GM12865 (cell line): ENCODE measurements around the gene SETDB2.

Experiments
- DNase-seq: peaks from one replicate; pipeline ENCODE4 v3.0.0; 2010; ENCODE audit warnings: low read depth
- H3K4me3 ChIP-seq: 2 replicates; pipeline ENCODE4 v1.5.1; 2011; ENCODE audit warnings: mild to moderate bottlenecking, low read depth, low read length, control low read depth
- CTCF ChIP-seq: IDR thresholded peaks from 2 replicates; pipeline ENCODE4 v1.5.1; 2011; ENCODE audit warnings: low read length, control low read depth, low read depth, inconsistent platforms; ENCODE audit not compliant: insufficient read depth; ENCODE audit errors: missing control alignments

Gene SETDB2

GRCh38 chr13:49428041-49428763 lies 15.9 kb upstream of the SETDB2 start:
- no peak overlapping the region for H3K4me3 ChIP-seq
- TF ChIP-seq CTCF = no peak
- DNase-seq = no peak

GRCh38 chr13:49429121-49429520 lies 15.0 kb upstream of the SETDB2 start:
- TF ChIP-seq CTCF = no peak
- no peak for DNase-seq

GRCh38 chr13:49435992-49436391 lies 8.1 kb upstream of the SETDB2 start:
- DNase-seq = no peak
- no peak for TF ChIP-seq CTCF
- H3K4me3 ChIP-seq = no peak overlapping the region

More at GRCh38 chr13:49429121-49429520, 15.0 kb upstream of the SETDB2 start:
- no peak overlapping the region for H3K4me3 ChIP-seq

GRCh38 chr13:49436890-49437289 lies 7.2 kb upstream of the SETDB2 start:
- no peak for DNase-seq

GRCh38 chr13:49437705-49438104 lies 6.4 kb upstream of the SETDB2 start:
- H3K4me3 ChIP-seq = no peak overlapping the region
- no peak for TF ChIP-seq CTCF
- DNase-seq = no peak

More at GRCh38 chr13:49436890-49437289, 7.2 kb upstream of the SETDB2 start:
- no peak overlapping the region for H3K4me3 ChIP-seq
- TF ChIP-seq CTCF = no peak

- no peak for TF ChIP-seq CTCF
- H3K4me3 ChIP-seq = no peak overlapping the region
- DNase-seq = peak; percentile 27
These were observed 4.5 kb upstream of the SETDB2 start for GRCh38 chr13:49439609-49440008.

- H3K4me3 ChIP-seq = no peak overlapping the region
- no peak for DNase-seq
- no peak for TF ChIP-seq CTCF
These were observed 2.8 kb upstream of the SETDB2 start for GRCh38 chr13:49441312-49441711.
